DND-41 (cell line): Measurements from ENCODE around the gene RAB11FIP3.

Source experiments
- ATAC-seq: fragments of 200-7000 bp; cut with Tn5 transposase; 3 replicates; pipeline ENCODE4 v1.9.1; 2021; ENCODE audit warnings: low read depth; ENCODE audit not compliant: insufficient read depth
- DNase-seq: peaks from one replicate; pipeline ENCODE4 v3.0.0-alpha.2; 2020
- H2AFZ ChIP-seq: 2 replicates; pipeline ENCODE4 v1.6.0; 2012; ENCODE audit warnings: low read depth, low read length
- H3K27ac ChIP-seq: 2 replicates; pipeline ENCODE4 v1.5.1; 2012; ENCODE audit warnings: low read length, inconsistent platforms
- H3K27me3 ChIP-seq: fragments of 200-600 bp; sonication (generic); 2 replicates; pipeline ENCODE4 v1.6.0; 2012; ENCODE audit warnings: low read length, mild to moderate bottlenecking, inconsistent platforms; ENCODE audit not compliant: insufficient read depth, poor library complexity
- H3K36me3 ChIP-seq: 2 replicates; pipeline ENCODE4 v1.5.1; 2012; ENCODE audit warnings: low read length, inconsistent platforms; ENCODE audit not compliant: insufficient read depth
- H3K4me1 ChIP-seq: 2 replicates; pipeline ENCODE4 v1.5.1; 2012; ENCODE audit warnings: mild to moderate bottlenecking, low read length; ENCODE audit not compliant: insufficient read depth
- H3K4me2 ChIP-seq: 2 replicates; pipeline ENCODE4 v1.6.0; 2012; ENCODE audit warnings: mild to moderate bottlenecking, moderate library complexity, low read length, inconsistent platforms; ENCODE audit not compliant: insufficient read depth
- H3K4me3 ChIP-seq, 2 experiments: fragments of 200-600 bp in 1 of 2; shearing (Covaris generic) in 1 of 2; 2 replicates each; pipeline ENCODE4 v1.5.1; 2012 to 2016; ENCODE audit warnings: inconsistent platforms in 2 of 2, low read length in 2 of 2, mild to moderate bottlenecking in 2 of 2, low read depth in 1 of 2, moderate library complexity in 1 of 2
- H3K79me2 ChIP-seq: 2 replicates; pipeline ENCODE4 v1.6.0; 2012; ENCODE audit warnings: low read length, inconsistent platforms; ENCODE audit not compliant: insufficient read depth
- H3K9ac ChIP-seq: 2 replicates; pipeline ENCODE4 v1.6.0; 2012; ENCODE audit warnings: low read depth, mild to moderate bottlenecking, inconsistent platforms, low read length, moderate library complexity
- H3K9me3 ChIP-seq: 2 replicates; pipeline ENCODE4 v1.5.1; 2012; ENCODE audit warnings: low read length, moderate library complexity, mild to moderate bottlenecking, inconsistent platforms; ENCODE audit not compliant: insufficient read depth, severe bottlenecking
- H4K20me1 ChIP-seq: 2 replicates; pipeline ENCODE4 v1.6.0; 2012; ENCODE audit warnings: low read length; ENCODE audit not compliant: insufficient read depth
- EZH2 ChIP-seq: IDR thresholded peaks from 3 replicates; pipeline ENCODE4 v1.6.1; 2012; ENCODE audit warnings: borderline replicate concordance, low read depth, mild to moderate bottlenecking, moderate library complexity, low read length, inconsistent platforms; ENCODE audit not compliant: severe bottlenecking
- TF ChIP-seq, protein P1 (sequence below): IDR thresholded peaks from 2 replicates; pipeline ENCODE4 v1.5.1; 2012; ENCODE audit warnings: borderline replicate concordance, low read length, moderate library complexity, mild to moderate bottlenecking; ENCODE audit not compliant: poor library complexity, severe bottlenecking; ENCODE audit errors: extremely low read depth

The RAB11FIP3 gene, protein sequence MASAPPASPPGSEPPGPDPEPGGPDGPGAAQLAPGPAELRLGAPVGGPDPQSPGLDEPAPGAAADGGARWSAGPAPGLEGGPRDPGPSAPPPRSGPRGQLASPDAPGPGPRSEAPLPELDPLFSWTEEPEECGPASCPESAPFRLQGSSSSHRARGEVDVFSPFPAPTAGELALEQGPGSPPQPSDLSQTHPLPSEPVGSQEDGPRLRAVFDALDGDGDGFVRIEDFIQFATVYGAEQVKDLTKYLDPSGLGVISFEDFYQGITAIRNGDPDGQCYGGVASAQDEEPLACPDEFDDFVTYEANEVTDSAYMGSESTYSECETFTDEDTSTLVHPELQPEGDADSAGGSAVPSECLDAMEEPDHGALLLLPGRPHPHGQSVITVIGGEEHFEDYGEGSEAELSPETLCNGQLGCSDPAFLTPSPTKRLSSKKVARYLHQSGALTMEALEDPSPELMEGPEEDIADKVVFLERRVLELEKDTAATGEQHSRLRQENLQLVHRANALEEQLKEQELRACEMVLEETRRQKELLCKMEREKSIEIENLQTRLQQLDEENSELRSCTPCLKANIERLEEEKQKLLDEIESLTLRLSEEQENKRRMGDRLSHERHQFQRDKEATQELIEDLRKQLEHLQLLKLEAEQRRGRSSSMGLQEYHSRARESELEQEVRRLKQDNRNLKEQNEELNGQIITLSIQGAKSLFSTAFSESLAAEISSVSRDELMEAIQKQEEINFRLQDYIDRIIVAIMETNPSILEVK

GRCh38 chr16:425082-425718 is at the start of gene RAB11FIP3:
Gene RAB11FIP3 (plus strand): TSS chr16:425649. CDS start chr16:426007, 358 bp downstream.
- Histone ChIP-seq H3K27me3 (no peaks in the 10 kb centered on the region), H3K79me2 (peaks cover 44% of the 10 kb centered on the region), H3K4me1 (peaks cover 52% of the 10 kb centered on the region), H3K4me3 (peak within 1 kb of the TSS; percentile 80 to 96), H3K9me3 (no peaks in the 10 kb centered on the region), H3K4me2 (peak within 1 kb of the TSS; percentile 100), H3K9ac (peak within 1 kb of the TSS; percentile 88), H4K20me1 (peaks cover 33% of the 10 kb centered on the region), H2AFZ (peak within 1 kb of the TSS; percentile 99), H3K27ac (peak within 1 kb of the TSS; percentile 71), H3K36me3 (peaks cover 15% of the 10 kb centered on the region; the same call in 1 of the 2 replicates)
- ATAC-seq (peak; percentile 95), DNase-seq (peak; percentile 90)
- TF ChIP-seq, protein P1, sequence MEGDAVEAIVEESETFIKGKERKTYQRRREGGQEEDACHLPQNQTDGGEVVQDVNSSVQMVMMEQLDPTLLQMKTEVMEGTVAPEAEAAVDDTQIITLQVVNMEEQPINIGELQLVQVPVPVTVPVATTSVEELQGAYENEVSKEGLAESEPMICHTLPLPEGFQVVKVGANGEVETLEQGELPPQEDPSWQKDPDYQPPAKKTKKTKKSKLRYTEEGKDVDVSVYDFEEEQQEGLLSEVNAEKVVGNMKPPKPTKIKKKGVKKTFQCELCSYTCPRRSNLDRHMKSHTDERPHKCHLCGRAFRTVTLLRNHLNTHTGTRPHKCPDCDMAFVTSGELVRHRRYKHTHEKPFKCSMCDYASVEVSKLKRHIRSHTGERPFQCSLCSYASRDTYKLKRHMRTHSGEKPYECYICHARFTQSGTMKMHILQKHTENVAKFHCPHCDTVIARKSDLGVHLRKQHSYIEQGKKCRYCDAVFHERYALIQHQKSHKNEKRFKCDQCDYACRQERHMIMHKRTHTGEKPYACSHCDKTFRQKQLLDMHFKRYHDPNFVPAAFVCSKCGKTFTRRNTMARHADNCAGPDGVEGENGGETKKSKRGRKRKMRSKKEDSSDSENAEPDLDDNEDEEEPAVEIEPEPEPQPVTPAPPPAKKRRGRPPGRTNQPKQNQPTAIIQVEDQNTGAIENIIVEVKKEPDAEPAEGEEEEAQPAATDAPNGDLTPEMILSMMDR = peak; percentile 45
- no peak for TF ChIP-seq EZH2

GRCh38 chr16:375927-376816 is 49.3 kb upstream of the RAB11FIP3 start:
- Histone ChIP-seq H3K4me3 (no peak overlapping the region), H3K36me3 (peaks cover 69% of the 10 kb centered on the region), H3K4me2 (no peak overlapping the region), H3K4me1 (peaks cover 26% of the 10 kb centered on the region), H3K27me3 (no peaks in the 10 kb centered on the region), H3K27ac (no peak overlapping the region), H3K79me2 (peaks cover 28% of the 10 kb centered on the region), H3K9me3 (no peaks in the 10 kb centered on the region), H2AFZ (no peak overlapping the region), H4K20me1 (peaks cover 23% of the 10 kb centered on the region), H3K9ac (no peak overlapping the region)
- DNase-seq = no peak
- no peak for ATAC-seq
- TF ChIP-seq, protein P1 = no peak
- no peak for TF ChIP-seq EZH2

- no peak overlapping the region for H2AFZ ChIP-seq
- no peak overlapping the region for H3K27ac ChIP-seq
- H4K20me1 ChIP-seq = peaks cover 23% of the 10 kb centered on the region
- H3K79me2 ChIP-seq = peaks cover 31% of the 10 kb centered on the region
- no peaks in the 10 kb centered on the region for H3K9me3 ChIP-seq
- no peaks in the 10 kb centered on the region for H3K27me3 ChIP-seq
- peaks cover 22% of the 10 kb centered on the region for H3K4me1 ChIP-seq
- H3K36me3 ChIP-seq = peaks cover 62% of the 10 kb centered on the region
- DNase-seq (no peak), ATAC-seq (no peak)
- no peak overlapping the region for H3K9ac ChIP-seq
- TF ChIP-seq EZH2 = no peak
- TF ChIP-seq, protein P1 = no peak
- no peak overlapping the region for H3K4me2 ChIP-seq
- no peak overlapping the region for H3K4me3 ChIP-seq
Measured at GRCh38 chr16:376817-377418, 48.5 kb upstream of the RAB11FIP3 start.
